Measurements from ENCODE around the gene TAF1C. TPM values are rescaled to one million over a fixed set of nuclear protein-coding genes. Genes with fewer than 3 reads are reported as not detected.

The TAF1C gene
- total and polyA plus RNA-seq, 2 of the 8 experiments (the other 6 are each of a cell fraction or from before 2014, with no cell fraction given): 44.6 to 63.8 TPM

- TF ChIP-seq CTBP2 (IDR thresholded peaks at IDR 0.05; ENCODE audit: borderline replicate concordance, insufficient read depth, insufficient read length, low read length): no peak
- TF ChIP-seq ZNF274 (IDR thresholded peaks at IDR 0.05; ENCODE audit: borderline replicate concordance, extremely low read depth, low read length): no peak
- no peak for TF ChIP-seq RFX5 (IDR thresholded peaks at IDR 0.05; ENCODE audit: borderline replicate concordance, low read depth, low read length)
Observed at GRCh38 chr16:84225571-84225970, 38.7 kb upstream of the TAF1C start (continued).
